Mucosa of gallbladder (tissue), 1 donor: ENCODE data around the gene COL6A5. TPM values are rescaled to one million over a fixed set of nuclear protein-coding genes. Genes with fewer than 3 reads are reported as not detected.

Source experiments
- DNase-seq: peaks from one replicate; pipeline ENCODE4 v3.0.0-alpha.2; 2020; ENCODE audit warnings: low spot score
- total RNA-seq: library from RNA; stranded (reverse); gene quantifications from one replicate; pipeline ENCODE4 v1.2.1, GENCODE V29; 2021
- donor health status: DM: no; HTN: no; CAD: no.

COL6A5 gene
- total RNA-seq, 1 donor from 2014 or later: not detected

GRCh38 chr3:130519754-130520153, 174.3 kb downstream of the COL6A5 start:
- no peak for DNase-seq

DNA sequence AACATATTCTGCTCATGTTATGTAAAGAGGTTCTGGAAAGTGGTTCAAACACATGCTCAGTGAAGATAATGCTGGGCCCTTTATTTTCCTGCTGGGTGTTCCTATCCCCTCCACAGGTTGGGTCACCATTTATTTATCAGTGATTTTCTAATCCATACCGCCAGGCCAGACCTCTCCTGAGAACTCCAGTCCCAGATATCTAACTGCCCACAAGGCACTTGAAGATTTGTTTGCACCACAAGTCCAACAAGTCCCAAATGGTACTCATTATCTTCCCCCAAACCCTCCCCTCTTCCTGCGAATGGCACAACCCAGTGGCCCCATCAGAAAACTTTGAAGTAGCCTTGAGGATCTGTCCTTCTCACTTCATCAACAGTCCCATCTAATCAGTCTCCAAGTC, 176.9 kb downstream of the COL6A5 start:
- no peak for DNase-seq

DNA sequence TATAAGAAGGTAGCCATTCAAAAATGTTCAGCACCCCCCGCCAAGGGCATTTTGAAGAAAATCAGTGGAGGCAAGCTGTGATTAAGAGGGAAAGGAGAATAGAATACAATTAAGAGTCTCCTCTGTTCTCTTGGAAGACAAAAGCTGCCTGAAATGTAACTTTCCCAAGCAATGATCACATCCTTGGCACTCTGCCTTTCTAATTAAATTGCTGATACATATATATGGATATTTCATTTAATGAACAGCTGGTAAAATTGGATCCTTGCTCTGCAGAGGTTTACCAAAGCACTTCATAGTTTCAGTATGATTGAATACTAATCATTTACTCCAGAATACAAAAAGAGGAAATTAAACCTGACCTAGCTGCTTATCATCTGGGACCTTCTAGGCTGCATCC, 182.0 kb downstream of the COL6A5 start:
- no peak for DNase-seq

- no peak for DNase-seq
Observed at GRCh38 chr3:130528120-130528519, 182.6 kb downstream of the COL6A5 start.

GRCh38 chr3:130529486-130530215, 184.2 kb downstream of the COL6A5 start:
- no peak for DNase-seq

GRCh38 chr3:130533247-130533646, 187.8 kb downstream of the COL6A5 start:
- no peak for DNase-seq

Other genes starting within 250 kb of the COL6A5 start
- gene COL6A6, start 171.5 kb downstream of the COL6A5 start, total RNA-seq: 0.12 TPM